HEK293 (cell line): ENCODE results near the gene SLCO1B1.

ENCODE experiments used
- CTCF ChIA-PET: fragments of 350-600 bp; formaldehyde crosslinking; extraction: SDS; loops from one replicate; lab custom pipeline; 2021; ENCODE audit warnings: antibody characterized with exemption; lab: Yijun Ruan, JAX
- POLR2A ChIA-PET: fragments of 300-600 bp; formaldehyde crosslinking; extraction: SDS; loops from one replicate; lab custom pipeline; 2020; ENCODE audit warnings: antibody characterized with exemption, inconsistent platforms; lab: Yijun Ruan, JAX
- H3K27ac ChIP-seq: fragments of 200-500 bp; sonication (Bioruptor generic); 2 replicates; pipeline ENCODE4 v1.5.1; 2014; ENCODE audit warnings: low read depth, low read length, control low read depth, inconsistent platforms; ENCODE audit errors: extremely low read depth
- H3K36me3 ChIP-seq, 2 experiments: fragments of 200-500 bp in 1 of 2; sonication (Bioruptor generic) in 1 of 2; 1 replicate in 1 of 2; 2 replicates in 1 of 2; pipeline ENCODE4 v1.5.1; 2014 to 2017; ENCODE audit warnings: inconsistent platforms in 2 of 2, low read length in 2 of 2; ENCODE audit not compliant: control insufficient read depth in 2 of 2, insufficient read depth in 1 of 2
- H3K4me1 ChIP-seq: fragments of 200-500 bp; sonication (Bioruptor generic); 2 replicates; pipeline ENCODE4 v1.5.1; 2014; ENCODE audit warnings: mild to moderate bottlenecking, low read length, inconsistent platforms; ENCODE audit not compliant: control insufficient read depth, insufficient read depth
- H3K4me3 ChIP-seq: 2 replicates; pipeline ENCODE4 v1.5.1; 2011; ENCODE audit warnings: low read depth, mild to moderate bottlenecking, control low read depth, low read length, moderate library complexity
- H3K9me3 ChIP-seq: fragments of 200-500 bp; sonication (Bioruptor generic); 2 replicates; pipeline ENCODE4 v1.5.1; 2014; ENCODE audit warnings: low read depth, low read length, inconsistent platforms; ENCODE audit not compliant: control insufficient read depth, insufficient read depth
- GLIS2 ChIP-seq: fragments of 450-650 bp; formaldehyde crosslinking; IDR thresholded peaks from 2 replicates; pipeline ENCODE4 v1.5.1; 2016; ENCODE audit warnings: missing biosample characterization, missing genetic modification characterization
- HOXA7 ChIP-seq: sonication (generic); formaldehyde crosslinking; IDR thresholded peaks from 2 replicates; pipeline ENCODE4 v1.8.1; 2022; ENCODE audit warnings: missing genetic modification reagents, borderline replicate concordance
- IKZF3 ChIP-seq: fragments of 450-650 bp; IDR thresholded peaks from 2 replicates; pipeline ENCODE4 v1.5.0; 2018; ENCODE audit warnings: missing biosample characterization, mild to moderate bottlenecking, missing genetic modification characterization, moderate library complexity
- KLF16 ChIP-seq: fragments of 450-650 bp; formaldehyde crosslinking; IDR thresholded peaks from 2 replicates; pipeline ENCODE4 v1.5.1; 2017; ENCODE audit warnings: missing biosample characterization, missing genetic modification characterization
- KLF8 ChIP-seq: fragments of 450-650 bp; formaldehyde crosslinking; IDR thresholded peaks from 2 replicates; pipeline ENCODE4 v1.5.1; 2016; ENCODE audit warnings: missing biosample characterization, missing genetic modification characterization
- MZF1 ChIP-seq: fragments of 450-650 bp; formaldehyde crosslinking; IDR thresholded peaks from 2 replicates; pipeline ENCODE4 v1.5.1; 2017; ENCODE audit warnings: missing biosample characterization, missing genetic modification characterization, borderline replicate concordance
- YY1 ChIP-seq: fragments of 450-650 bp; formaldehyde crosslinking; IDR thresholded peaks from 2 replicates; pipeline ENCODE4 v1.5.1; 2018; ENCODE audit warnings: missing biosample characterization, missing genetic modification characterization
- ZBTB20 ChIP-seq: fragments of 450-650 bp; formaldehyde crosslinking; IDR thresholded peaks from 2 replicates; pipeline ENCODE4 v1.5.1; 2016; ENCODE audit warnings: missing biosample characterization, missing genetic modification characterization
- ZEB2 ChIP-seq: fragments of 450-650 bp; formaldehyde crosslinking; IDR thresholded peaks from 2 replicates; pipeline ENCODE4 v1.5.1; 2016; ENCODE audit warnings: missing biosample characterization, missing genetic modification characterization
- ZNF138 ChIP-seq: fragments of 450-650 bp; formaldehyde crosslinking; IDR thresholded peaks from 2 replicates; pipeline ENCODE4 v1.5.1; 2016; ENCODE audit warnings: missing biosample characterization, missing genetic modification characterization, borderline replicate concordance
- ZNF16 ChIP-seq: fragments of 450-650 bp; formaldehyde crosslinking; IDR thresholded peaks from 2 replicates; pipeline ENCODE4 v1.5.1; 2016; ENCODE audit warnings: low read depth, missing biosample characterization, missing genetic modification characterization
- ZNF2 ChIP-seq: fragments of 450-650 bp; formaldehyde crosslinking; IDR thresholded peaks from 2 replicates; pipeline ENCODE4 v1.5.1; 2016; ENCODE audit warnings: missing biosample characterization, missing genetic modification characterization
- ZNF223 ChIP-seq: fragments of 450-650 bp; formaldehyde crosslinking; IDR thresholded peaks from 2 replicates; pipeline ENCODE4 v1.5.1; 2016; ENCODE audit warnings: missing biosample characterization, missing genetic modification characterization
- ZNF248 ChIP-seq: fragments of 450-650 bp; formaldehyde crosslinking; IDR thresholded peaks from 2 replicates; pipeline ENCODE4 v1.5.1; 2017; ENCODE audit warnings: missing biosample characterization, missing genetic modification characterization
- ZNF341 ChIP-seq: fragments of 450-650 bp; formaldehyde crosslinking; IDR thresholded peaks from 2 replicates; pipeline ENCODE4; 2016; ENCODE audit warnings: low read depth, missing biosample characterization, missing genetic modification characterization
- ZNF391 ChIP-seq: fragments of 450-650 bp; formaldehyde crosslinking; IDR thresholded peaks from 2 replicates; pipeline ENCODE4 v1.5.1; 2016; ENCODE audit warnings: low read depth, missing biosample characterization, missing genetic modification characterization, borderline replicate concordance
- ZNF426 ChIP-seq: fragments of 450-650 bp; formaldehyde crosslinking; IDR thresholded peaks from 2 replicates; pipeline ENCODE4 v1.5.1; 2017; ENCODE audit warnings: missing biosample characterization, missing genetic modification characterization, mild to moderate bottlenecking, inconsistent platforms, moderate library complexity
- ZNF654 ChIP-seq: fragments of 450-650 bp; formaldehyde crosslinking; IDR thresholded peaks from 2 replicates; pipeline ENCODE4 v1.5.1; 2016; ENCODE audit warnings: low read depth, missing biosample characterization, missing genetic modification characterization
- ZNF664 ChIP-seq: fragments of 450-650 bp; formaldehyde crosslinking; IDR thresholded peaks from 2 replicates; pipeline ENCODE4 v1.5.1; 2016; ENCODE audit warnings: missing biosample characterization, missing genetic modification characterization
- ZNF830 ChIP-seq: fragments of 450-650 bp; IDR thresholded peaks from 2 replicates; pipeline ENCODE4 v1.5.0; 2018; ENCODE audit warnings: missing biosample characterization, missing genetic modification characterization, low read depth, mild to moderate bottlenecking, moderate library complexity
- ZSCAN23 ChIP-seq: fragments of 450-650 bp; formaldehyde crosslinking; IDR thresholded peaks from 2 replicates; pipeline ENCODE4 v1.5.1; 2016; ENCODE audit warnings: missing biosample characterization, missing genetic modification characterization
- TF ChIP-seq, protein P1 (sequence below): fragments of 450-650 bp; formaldehyde crosslinking; IDR thresholded peaks from 2 replicates; pipeline ENCODE4 v1.5.1; 2016; ENCODE audit warnings: missing biosample characterization, missing genetic modification characterization

The SLCO1B1 gene

DNA sequence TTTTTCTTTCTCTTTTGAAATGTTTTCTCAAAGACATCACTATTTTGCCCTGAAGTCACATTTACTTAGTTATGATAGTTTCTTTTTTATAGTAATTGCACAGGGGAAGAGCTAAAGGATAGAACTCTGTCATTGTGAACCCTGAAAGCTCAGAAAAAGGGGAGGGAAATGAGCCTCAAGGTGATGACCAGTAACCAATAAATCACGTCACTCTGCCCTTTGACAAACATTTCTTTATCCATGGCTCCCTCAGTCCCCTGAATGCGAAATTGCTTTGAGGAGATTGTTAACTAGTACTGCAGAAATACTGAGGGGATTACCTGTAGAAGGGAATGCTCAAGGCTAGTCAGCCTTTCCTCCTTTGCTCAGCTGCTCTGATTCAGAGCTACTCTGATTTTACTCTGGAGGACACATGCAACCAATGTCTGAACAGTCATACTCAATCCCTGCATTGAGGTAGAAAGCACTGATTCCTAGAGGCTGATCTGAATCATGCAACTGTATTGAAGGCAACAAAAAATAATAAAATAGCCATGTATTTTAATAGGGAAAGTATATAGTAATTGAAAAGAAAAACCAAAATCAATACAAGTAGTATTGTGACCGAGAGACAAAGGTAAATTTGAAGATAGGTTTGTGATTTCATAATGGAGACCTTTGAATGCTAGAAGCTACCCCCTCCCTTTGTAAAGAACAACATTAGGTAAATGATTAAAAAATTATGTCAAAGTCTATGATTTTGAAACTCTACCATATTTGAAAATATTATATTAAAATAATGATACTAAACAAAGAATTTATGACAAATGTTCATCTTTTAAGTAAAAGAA, 24.7 kb downstream of the SLCO1B1 start:
- ChIA-PET CTCF (no interaction called here), POLR2A (no interaction called here)
- H3K4me3 ChIP-seq: no peak overlapping the region
- TF ChIP-seq, protein P1, sequence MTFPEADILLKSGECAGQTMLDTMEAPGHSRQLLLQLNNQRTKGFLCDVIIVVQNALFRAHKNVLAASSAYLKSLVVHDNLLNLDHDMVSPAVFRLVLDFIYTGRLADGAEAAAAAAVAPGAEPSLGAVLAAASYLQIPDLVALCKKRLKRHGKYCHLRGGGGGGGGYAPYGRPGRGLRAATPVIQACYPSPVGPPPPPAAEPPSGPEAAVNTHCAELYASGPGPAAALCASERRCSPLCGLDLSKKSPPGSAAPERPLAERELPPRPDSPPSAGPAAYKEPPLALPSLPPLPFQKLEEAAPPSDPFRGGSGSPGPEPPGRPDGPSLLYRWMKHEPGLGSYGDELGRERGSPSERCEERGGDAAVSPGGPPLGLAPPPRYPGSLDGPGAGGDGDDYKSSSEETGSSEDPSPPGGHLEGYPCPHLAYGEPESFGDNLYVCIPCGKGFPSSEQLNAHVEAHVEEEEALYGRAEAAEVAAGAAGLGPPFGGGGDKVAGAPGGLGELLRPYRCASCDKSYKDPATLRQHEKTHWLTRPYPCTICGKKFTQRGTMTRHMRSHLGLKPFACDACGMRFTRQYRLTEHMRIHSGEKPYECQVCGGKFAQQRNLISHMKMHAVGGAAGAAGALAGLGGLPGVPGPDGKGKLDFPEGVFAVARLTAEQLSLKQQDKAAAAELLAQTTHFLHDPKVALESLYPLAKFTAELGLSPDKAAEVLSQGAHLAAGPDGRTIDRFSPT: no peak
- no peak for TF ChIP-seq ZNF138 (tag by site-specific recombination)
- no peak for TF ChIP-seq KLF8 (tag by site-specific recombination)
- TF ChIP-seq ZEB2 (tag by site-specific recombination): no peak
- no peak for TF ChIP-seq ZNF341
- TF ChIP-seq ZNF16 (tag by site-specific recombination): no peak
- H3K36me3 ChIP-seq: no peaks in the 10 kb centered on the region
- H3K27ac ChIP-seq: no peak overlapping the region
- H3K4me1 ChIP-seq: no peaks in the 10 kb centered on the region
- H3K9me3 ChIP-seq: no peaks in the 10 kb centered on the region

DNA sequence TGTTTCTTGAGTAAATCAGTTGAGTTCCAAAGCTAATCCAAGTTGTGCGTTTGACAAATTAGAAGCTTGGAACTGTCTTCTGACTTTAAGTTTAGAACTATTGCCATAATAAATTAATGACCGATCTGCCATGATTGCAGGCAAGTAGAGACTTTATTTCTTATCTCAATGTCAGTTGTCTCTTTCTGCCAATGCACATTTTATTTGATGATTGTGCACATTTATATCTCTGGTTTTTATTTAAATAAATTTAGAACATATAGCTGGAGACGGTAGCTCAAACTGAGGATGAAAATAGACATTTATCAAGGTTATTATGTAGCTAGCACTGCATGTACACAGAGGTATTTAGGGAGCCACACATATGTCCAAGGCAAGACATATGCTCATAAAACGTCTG, 34.1 kb downstream of the SLCO1B1 start:
- TF ChIP-seq ZBTB20 (tag by site-specific recombination): no peak
- TF ChIP-seq ZNF391 (tag by site-specific recombination): no peak
- no peak for TF ChIP-seq KLF16 (tag by site-specific recombination)
- no peak for TF ChIP-seq ZNF830
- TF ChIP-seq GLIS2 (tag by site-specific recombination): no peak
- Histone ChIP-seq H3K4me3 (no peak overlapping the region), H3K4me1 (no peaks in the 10 kb centered on the region), H3K36me3 (no peaks in the 10 kb centered on the region), H3K27ac (no peak overlapping the region), H3K9me3 (no peaks in the 10 kb centered on the region)
- ChIA-PET CTCF (interaction anchor here (0.7 to 0.8 kb wide), 2 partner anchors 216 to 533 kb away, joined by 3 read pairs; no protein-coding TSS in a partner anchor), POLR2A (no interaction called here)

DNA sequence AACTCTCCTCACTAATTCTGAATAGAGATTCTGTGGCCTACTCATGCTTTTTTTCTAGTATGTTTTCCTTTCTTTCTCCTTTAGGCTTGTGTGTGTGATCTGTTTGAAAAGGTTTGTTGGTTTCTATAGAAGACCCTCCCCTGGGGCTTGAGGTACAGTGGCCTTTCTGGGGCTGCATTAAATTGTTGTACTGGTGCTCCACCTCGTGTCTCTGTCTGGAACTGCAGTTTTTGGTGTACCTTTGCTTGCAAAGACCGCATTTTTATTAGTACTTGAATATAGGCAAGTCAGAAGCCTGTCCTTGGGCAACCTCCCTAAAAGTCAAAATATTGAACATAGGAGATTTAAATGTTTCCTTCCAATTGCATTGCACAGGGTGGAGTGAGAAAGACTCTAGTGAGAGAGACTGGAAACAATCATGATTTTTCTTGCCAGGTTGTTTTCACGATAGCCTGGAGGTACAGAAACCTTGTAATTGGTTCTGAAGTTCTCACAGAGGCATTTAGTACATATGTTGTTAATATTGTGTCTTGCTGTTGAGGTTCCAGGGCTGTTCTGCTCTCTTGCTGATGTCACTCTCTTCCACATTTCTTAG, 39.0 kb downstream of the SLCO1B1 start:
- H3K4me1 ChIP-seq: no peaks in the 10 kb centered on the region
- CTCF ChIA-PET: no interaction called here

DNA sequence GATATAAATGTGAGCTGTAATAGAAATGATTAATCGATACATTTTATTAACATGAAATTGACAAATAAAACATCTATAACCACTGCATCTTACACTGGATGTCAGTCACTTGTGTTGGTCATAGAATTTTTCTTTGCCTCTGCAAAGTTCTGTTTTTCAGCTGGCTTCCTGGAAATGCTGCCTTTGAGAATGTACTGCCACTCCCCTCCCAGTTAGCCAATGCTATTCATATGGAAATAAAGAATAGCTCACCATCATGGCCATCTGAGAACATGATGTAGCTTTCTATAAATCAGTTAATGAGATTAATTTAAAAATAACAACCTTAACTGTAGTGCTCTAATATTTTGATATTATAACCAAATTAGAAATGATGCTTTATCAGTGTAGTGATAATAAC, 41.1 kb downstream of the SLCO1B1 start:
- Histone ChIP-seq H3K27ac (no peak overlapping the region), H3K4me3 (no peak overlapping the region), H3K4me1 (no peaks in the 10 kb centered on the region), H3K9me3 (no peaks in the 10 kb centered on the region), H3K36me3 (no peaks in the 10 kb centered on the region)
- no peak for TF ChIP-seq YY1 (tag by site-specific recombination)
- no peak for TF ChIP-seq ZSCAN23 (tag by site-specific recombination)
- no peak for TF ChIP-seq ZNF248 (tag by site-specific recombination)
- TF ChIP-seq ZNF664 (tag by site-specific recombination): no peak
- TF ChIP-seq IKZF3 (tag by site-specific recombination): no peak
- TF ChIP-seq HOXA7 (CRISPR knock-in tag): no peak
- TF ChIP-seq ZNF223 (tag by site-specific recombination): no peak
- TF ChIP-seq ZNF426: no peak
- CTCF ChIA-PET: interaction anchor here (0.5 to 0.8 kb wide), 2 partner anchors 249 to 529 kb away, joined by 3 read pairs; no protein-coding TSS in a partner anchor
- POLR2A ChIA-PET: no interaction called here

More for the DNA sequence above, 39.0 kb downstream of the SLCO1B1 start:
- Histone ChIP-seq H3K27ac (no peak overlapping the region), H3K4me3 (no peak overlapping the region), H3K9me3 (no peaks in the 10 kb centered on the region), H3K36me3 (no peaks in the 10 kb centered on the region)
- POLR2A ChIA-PET: no interaction called here
- TF ChIP-seq ZNF2 (peak; percentile 69; the same call in 1 of the 2 replicates), ZNF654 (tag by site-specific recombination) (peak; percentile 83), MZF1 (tag by site-specific recombination) (no peak)
